ENCODE results near the gene PRR19.

The PRR19 gene

DNA sequence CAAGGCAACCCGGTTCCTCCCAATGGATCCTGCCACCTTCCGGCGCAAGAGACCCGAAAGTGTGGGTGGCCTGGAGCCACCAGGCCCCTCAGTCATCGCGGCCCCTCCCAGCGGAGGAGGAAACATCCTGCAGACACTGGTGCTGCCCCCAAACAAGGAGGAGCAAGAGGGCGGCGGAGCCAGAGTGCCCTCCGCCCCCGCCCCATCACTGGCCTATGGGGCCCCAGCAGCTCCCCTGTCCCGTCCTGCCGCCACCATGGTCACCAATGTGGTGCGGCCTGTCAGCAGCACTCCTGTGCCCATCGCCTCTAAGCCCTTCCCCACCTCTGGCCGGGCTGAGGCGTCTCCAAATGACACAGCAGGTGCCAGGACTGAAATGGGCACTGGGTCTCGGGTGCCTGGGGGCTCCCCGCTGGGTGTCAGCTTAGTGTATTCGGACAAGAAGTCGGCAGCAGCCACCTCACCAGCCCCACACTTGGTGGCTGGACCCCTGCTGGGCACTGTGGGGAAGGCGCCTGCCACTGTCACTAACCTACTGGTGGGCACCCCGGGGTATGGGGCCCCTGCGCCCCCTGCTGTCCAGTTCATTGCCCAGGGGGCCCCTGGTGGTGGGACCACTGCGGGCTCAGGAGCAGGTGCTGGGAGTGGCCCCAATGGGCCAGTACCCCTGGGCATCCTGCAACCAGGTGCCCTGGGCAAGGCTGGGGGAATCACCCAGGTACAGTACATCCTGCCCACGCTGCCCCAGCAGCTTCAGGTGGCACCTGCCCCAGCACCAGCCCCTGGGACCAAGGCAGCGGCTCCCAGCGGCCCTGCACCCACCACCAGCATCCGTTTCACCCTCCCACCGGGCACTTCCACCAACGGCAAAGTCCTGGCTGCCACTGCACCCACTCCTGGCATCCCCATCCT is 11.2 kb upstream of the PRR19 start:
- intact Hi-C loops (cut with DNase I), result no loop called here
- peak in 1 of 42 donors; percentile 30 for DNase-seq

DNA sequence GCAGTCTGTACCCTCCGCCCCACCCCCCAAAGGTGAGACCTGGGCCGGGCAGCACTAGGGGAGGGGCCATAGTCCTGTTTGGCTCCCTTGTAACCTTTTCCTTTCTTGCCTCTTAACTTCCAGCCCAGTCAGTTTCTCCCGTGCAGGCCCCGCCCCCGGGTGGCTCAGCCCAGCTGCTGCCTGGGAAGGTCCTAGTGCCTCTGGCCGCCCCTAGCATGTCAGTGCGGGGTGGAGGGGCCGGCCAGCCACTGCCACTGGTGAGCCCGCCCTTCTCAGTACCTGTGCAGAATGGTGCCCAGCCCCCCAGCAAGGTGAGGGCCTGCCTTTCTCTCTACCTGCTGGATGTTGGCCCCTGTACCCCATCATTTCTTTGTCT is 10.5 kb upstream of the PRR19 start:
- intact Hi-C loops (cut with DNase I), result no loop called here
- no peak for DNase-seq

DNA sequence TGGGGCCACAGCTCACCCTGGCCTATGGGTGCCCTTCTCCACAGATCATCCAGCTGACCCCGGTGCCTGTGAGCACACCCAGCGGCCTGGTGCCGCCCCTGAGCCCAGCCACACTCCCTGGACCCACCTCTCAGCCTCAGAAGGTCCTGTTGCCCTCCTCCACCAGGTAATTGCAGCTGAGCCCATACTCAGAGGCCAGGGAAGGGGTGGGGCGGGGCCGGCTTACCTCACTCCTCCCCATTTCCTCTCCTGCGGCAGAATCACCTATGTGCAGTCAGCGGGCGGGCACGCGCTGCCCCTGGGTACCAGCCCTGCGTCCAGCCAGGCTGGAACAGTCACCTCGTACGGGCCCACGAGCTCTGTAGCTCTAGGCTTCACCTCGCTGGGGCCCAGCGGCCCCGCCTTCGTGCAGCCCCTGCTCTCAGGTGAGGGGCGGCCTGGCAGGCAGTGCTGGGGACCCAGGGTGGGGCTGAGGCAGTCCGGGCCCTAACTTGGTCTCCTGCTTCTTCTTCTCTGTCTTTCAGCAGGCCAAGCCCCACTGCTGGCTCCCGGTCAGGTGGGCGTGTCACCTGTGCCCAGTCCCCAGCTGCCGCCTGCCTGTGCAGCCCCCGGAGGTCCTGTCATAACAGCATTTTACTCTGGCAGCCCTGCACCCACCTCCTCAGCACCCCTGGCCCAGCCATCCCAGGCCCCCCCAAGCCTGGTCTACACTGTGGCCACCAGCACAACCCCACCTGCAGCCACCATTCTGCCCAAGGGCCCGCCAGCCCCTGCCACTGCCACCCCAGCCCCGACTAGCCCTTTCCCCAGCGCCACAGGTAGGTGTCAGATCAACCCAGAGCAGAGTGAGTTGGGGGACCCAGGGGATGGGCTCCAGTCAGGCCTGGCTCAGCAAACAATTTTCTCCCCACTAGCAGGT is 9.6 kb upstream of the PRR19 start:
- intact Hi-C loops (cut with DNase I), result no loop called here

DNA sequence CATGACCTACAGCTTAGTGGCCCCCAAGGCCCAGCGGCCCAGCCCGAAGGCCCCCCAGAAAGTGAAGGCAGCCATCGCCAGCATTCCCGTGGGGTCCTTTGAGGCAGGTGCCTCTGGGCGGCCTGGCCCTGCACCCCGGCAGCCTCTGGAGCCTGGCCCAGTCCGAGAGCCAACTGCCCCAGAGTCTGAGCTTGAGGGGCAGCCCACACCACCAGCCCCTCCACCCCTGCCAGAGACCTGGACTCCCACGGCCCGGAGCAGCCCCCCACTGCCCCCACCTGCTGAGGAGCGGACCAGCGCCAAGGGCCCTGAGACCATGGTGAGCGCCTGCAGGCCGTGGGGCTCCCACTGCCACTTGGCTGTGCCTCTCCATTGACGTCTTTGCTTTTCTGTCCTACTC is 9.0 kb upstream of the PRR19 start:
- intact Hi-C loops (cut with DNase I), result no loop called here

More for the DNA sequence above, 9.6 kb upstream of the PRR19 start:
- DNase-seq, result no peak

DNA sequence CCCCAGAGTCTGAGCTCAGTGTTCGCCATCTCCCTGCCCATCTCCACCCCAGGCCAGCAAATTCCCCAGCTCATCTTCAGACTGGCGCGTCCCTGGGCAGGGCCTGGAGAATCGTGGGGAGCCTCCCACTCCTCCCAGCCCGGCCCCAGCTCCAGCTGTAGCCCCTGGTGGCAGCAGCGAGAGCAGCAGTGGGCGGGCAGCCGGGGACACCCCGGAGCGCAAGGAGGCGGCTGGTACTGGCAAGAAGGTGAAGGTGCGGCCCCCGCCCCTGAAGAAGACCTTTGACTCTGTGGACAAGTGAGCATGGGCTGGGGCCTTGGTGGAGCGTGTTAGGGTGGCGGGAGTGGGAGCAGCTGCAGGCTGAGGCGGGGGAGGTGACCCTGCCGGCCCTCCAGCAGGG is 8.4 kb upstream of the PRR19 start:
- intact Hi-C loops (cut with DNase I), result no loop called here
- peak in 1 of 42 donors; percentile 12 for DNase-seq

More for the DNA sequence above, 9.0 kb upstream of the PRR19 start:
- peak in 1 of 42 donors; percentile 9 for DNase-seq

DNA sequence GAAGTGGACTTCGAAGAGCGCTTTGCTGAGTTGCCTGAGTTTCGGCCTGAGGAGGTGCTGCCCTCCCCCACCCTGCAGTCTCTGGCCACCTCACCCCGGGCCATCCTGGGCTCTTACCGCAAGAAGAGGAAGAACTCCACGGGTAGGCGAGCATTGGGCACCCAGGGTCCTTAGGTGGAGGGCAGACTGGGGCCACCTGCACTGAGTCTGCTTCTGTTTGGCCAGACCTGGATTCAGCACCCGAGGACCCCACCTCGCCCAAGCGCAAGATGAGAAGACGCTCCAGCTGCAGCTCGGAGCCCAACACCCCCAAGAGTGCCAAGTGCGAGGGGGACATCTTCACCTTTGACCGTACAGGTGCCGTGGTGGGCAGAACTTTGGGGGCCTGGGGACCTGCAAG is 8.0 kb upstream of the PRR19 start:
- no peak for DNase-seq
- intact Hi-C loops (cut with DNase I), result no loop called here

DNA sequence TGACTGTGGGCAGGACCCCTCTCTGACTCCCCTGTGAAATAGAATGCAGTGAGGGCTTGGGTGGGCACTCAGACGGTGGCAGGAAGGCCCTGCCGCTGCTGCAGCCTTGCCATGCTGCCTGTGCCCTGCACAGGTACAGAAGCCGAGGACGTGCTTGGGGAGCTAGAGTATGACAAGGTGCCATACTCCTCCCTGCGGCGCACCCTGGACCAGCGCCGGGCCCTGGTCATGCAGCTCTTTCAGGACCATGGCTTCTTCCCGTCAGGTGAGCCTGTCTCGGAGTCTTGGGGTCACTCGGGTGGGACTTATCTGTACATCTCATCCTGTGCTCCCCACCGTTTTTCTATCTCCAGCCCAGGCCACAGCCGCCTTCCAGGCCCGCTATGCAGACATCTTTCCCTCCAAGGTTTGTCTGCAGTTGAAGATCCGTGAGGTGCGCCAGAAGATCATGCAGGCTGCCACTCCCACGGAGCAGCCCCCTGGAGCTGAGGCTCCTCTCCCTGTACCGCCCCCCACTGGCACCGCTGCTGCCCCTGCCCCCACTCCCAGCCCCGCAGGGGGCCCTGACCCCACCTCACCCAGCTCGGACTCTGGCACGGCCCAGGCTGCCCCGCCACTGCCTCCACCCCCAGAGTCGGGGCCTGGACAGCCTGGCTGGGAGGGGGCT is 7.3 kb upstream of the PRR19 start:
- DNase-seq, result peak in 1 of 42 donors; percentile 12

DNA sequence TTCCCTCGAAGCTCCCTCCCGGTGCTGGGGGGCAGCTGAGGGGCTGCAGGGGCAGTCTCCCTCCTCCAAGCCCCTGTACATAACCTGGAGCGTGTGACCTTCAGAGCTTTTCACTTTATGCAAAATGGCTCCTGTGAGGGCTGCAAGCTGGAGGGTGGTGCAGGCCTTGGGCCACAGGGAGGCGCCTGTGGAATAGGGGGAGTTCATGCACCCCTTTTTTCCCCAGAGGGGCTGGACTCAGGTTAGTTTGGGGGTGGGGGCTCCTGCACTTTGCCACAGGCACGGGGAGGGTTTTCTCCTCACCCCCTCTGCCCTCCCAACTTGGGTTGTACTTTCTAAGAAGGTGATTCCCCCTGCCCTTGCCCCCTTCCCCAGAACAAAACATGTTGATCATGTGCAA is 6.6 kb upstream of the PRR19 start:
- no peak for DNase-seq
- intact Hi-C loops (cut with DNase I), result no loop called here

More for the DNA sequence above, 7.3 kb upstream of the PRR19 start:
- intact Hi-C loops (cut with DNase I), result no loop called here

DNA sequence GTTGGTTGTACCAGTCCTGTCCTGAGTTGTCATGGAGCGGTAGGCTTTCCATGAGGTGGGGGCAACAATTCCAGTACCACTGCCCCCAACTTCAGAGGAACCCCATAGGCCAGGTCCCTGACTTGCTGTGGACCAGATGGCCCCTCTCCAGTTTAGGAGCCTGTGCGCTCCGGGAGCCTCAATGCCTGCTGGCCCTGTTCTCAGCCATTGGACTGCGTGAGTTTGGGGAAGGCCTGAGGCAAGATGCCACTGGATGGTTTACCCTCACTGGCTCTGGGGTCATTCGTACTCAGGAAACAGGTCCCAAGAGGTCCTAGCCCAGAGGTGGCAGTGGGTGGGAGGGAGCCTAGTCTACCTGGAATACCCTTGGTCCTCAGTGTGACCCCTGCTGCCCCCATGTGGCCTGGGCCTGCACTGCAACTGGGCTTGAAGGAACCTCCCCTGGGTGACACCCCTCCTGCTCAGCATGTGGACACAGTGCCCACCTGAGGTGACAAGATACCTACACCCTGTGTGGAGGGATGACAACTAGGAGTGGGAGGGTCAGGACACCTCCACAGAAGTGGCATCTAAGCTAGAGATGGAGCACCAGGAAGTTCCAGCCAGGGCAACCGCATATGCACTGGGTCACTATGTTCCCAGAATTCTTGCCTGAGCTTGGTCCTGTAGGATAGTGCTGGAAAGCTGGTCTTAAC is 6.0 kb upstream of the PRR19 start:
- peak; percentile 57 to 95 (median 88) for DNase-seq
- intact Hi-C loops (cut with DNase I), result no loop called here

DNA sequence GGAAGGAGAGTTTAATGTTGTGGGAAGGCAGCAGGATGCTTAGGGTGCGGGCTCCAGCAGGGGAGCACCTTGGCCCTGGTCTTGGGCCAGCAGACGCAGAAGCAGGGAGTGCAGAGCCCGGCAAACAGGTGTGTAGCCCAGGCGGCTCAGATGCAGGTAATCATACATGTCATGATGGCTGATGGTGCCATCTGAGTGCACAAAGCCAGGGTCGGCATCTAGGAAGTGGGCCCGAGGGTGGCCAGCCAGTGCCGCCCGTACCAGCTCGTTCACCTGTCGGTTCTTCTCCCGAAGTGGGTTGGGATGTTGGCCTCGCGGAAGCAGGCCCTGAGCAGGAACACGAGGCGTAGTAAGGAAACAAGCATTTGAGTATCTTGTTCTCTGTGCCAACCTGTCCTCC is 4.9 kb upstream of the PRR19 start:
- no peak for DNase-seq
- intact Hi-C loops (cut with DNase I), result no loop called here

DNA sequence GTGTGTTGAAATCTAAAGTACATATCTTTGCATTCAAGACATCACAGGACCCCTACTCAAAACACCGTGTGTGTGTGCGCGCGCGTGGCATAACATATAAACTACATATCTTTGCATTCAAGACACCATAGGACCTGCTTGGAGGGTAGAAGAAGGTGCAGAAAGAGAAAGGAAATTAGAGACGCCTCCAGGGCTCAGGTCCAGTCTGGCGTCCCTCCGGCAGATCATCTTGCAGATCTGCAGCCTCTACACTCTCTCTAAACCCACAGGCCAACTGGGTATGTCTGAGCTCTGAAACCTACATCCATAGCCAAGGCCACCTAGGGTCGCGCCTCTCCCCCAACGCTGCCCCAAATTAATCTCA is 1.2 kb downstream of the PRR19 start:
- peak in 1 of 42 donors; percentile 9 for DNase-seq
- intact Hi-C loops (cut with DNase I), result no loop called here

DNA sequence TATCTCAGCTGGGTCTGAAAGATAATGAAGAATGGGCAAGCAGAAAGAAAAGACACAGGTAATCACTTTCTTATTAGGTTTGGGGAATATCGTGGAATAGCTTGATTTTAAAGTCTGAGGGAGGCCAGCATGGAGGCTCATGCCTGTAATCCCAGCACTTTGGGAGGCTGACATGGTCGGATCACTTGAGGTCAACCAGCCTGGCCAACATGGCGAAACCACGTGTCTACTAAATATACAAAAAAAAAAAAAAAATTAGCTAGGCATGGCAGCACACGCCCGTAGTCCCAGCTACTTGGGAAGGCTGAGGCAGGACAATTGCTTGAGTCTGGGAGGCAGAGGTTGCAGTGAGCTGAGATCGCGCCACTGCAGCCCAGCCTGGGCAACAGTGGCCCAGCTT is 1.9 kb downstream of the PRR19 start:
- DNase-seq, result no peak
- intact Hi-C loops (cut with DNase I), result no loop called here

DNA sequence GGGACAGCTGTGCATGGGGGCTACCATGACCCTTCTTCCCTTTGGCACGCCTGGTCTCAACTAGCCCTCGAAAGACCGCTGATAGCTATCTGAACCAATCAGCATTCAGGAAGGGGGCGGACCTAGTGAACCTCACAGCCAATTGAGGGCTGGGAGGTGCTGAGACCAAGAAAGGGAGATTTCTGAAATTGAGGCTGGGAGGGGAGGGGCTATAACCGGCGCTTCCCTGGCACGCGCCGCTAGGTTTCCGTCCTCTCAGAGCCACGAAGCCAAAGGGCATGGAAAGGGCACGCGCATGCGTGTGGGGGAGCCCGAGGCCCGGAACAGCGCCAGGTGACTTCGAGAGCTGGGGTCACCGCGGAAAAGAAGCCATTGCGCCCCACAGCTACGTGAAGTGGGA is 4.7 kb downstream of the PRR19 start:
- intact Hi-C loops (cut with DNase I), result no loop called here
- DNase-seq, result no peak

DNA sequence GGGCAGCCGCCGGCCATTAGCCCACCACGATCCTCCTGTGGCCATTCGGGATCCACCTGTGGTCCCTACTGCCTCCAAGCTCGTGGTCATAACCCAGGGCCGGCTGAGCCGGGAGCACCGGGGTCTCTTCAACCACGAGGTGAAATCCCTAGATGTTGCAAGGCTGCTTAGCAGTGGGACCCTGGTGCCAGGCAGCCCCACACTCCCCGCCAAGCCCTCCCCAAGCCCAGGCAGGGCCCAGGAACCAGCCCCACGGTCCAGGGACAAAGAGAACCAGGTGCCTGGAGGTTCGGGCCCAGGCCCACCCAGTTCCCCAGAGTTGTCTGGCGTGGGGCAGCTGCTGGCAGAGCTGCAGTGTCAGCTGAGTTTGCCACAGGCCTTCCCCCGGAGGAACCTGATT is 7.8 kb downstream of the PRR19 start:
- intact Hi-C loops (cut with DNase I), result no loop called here
- no peak for DNase-seq

DNA sequence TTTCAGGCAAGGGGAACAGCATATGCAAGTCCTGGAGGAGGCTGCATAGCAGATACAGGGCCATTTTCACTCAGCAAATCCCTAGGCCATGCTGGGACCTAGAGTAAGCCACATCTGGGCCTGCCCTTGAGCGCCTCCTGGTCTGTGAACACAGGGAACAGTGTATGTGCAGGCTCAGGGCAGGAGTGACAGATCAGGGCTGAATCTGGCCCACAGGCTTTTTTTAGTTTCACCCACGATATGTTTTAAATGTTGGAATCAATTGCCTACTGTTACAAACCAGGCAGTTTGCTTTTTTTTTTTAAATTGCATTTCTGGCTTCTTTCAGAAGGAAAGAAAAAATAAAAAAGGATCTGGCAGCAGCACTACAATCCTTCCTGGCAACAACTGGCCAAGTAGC is 9.7 kb downstream of the PRR19 start:
- DNase-seq, result peak in 16 of 42 donors; percentile 27 to 83 (median 50)
- intact Hi-C loops (cut with DNase I), result no loop called here

DNA sequence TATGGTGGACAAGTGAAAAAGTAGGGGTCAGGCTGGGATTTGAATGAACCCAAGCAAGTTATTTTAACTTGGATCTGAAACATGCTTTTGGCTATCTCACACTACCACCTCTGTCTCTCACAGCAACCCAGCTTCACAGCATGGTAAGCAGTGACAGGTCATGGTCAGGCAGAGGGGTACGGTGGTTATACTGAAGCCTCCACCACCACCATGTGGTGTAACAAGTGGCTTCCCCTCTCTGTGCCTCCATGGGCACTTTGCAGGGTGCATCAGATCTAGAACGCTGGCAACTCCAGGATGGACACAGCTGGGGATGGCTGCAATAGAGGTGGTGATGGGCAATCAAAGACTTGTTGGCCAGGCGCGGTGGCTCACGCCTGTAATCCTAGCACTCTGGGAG is 10.4 kb downstream of the PRR19 start:
- no peak for DNase-seq
- intact Hi-C loops (cut with DNase I), result no loop called here

DNA sequence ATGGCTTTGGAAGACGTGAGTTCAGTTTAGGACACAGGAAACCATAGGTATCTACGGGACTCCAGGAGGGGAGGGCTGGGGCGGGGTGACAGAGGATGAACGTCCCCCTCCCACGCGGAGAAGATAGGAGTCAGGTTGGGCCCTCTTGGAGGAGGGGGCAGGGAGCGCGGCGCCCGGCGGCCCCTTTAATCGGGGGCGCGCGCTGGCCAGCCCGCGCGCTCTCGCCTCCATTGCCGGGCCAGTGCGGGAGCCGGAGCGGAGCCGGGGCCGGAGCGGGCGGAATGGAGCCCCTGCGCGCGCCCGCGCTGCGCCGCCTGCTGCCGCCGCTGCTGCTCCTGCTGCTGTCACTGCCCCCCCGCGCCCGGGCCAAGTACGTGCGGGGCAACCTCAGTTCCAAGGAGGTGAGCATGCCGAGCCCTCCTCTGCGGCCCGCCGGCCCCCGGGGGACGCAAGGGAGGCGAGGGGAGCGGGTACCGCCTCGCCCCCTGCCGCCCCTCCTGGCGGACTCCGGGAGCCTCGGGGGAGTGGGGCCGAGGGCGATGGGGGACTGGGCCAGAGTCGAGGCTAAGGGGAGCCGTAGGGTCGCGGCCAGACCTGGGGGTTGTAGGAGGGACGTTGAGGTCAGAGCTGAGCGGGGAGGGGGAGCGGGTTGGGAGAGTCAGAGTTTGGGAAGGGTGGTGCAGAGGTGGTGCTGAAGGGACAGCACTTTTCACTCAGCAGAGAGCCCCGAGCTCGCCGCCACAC is 11.3 kb downstream of the PRR19 start, which contains the start of gene TMEM145:
Gene TMEM145 (plus strand): TSS at position 214 of the 744 bp plus-strand sequence. CDS start 68 bp downstream, at position 282.
- intact Hi-C loops (cut with DNase I), result no loop called here
- peak in 41 of 42 donors; percentile 23 to 88 (median 70) for DNase-seq
